Measurements from ENCODE around the gene REPS1.

REPS1 gene

GRCh38 chr6:138970856-138971425 lies 17.1 kb downstream of the REPS1 start:
- no peak for TF ChIP-seq CTCF (IDR thresholded peaks at IDR 0.05; ENCODE audit: low read depth, low read length, missing control alignments)
- DNase-seq (ENCODE audit: low read depth), result no peak
- no peak overlapping the region for H3K4me3 ChIP-seq (ENCODE audit: low read depth, low read length)

- H3K4me3 ChIP-seq (ENCODE audit: low read depth, low read length), result no peak overlapping the region
- DNase-seq (ENCODE audit: low read depth), result no peak
- TF ChIP-seq CTCF (IDR thresholded peaks at IDR 0.05; ENCODE audit: low read depth, low read length, missing control alignments), result no peak
Measured at GRCh38 chr6:138970159-138970558, 17.9 kb downstream of the REPS1 start.

GRCh38 chr6:138966870-138967269 lies 21.2 kb downstream of the REPS1 start:
- no peak for DNase-seq (ENCODE audit: low read depth)
- no peak overlapping the region for H3K4me3 ChIP-seq (ENCODE audit: low read depth, low read length)
- TF ChIP-seq CTCF (IDR thresholded peaks at IDR 0.05; ENCODE audit: low read depth, low read length, missing control alignments), result no peak

GRCh38 chr6:138965971-138966370 lies 22.1 kb downstream of the REPS1 start:
- DNase-seq (ENCODE audit: low read depth), result no peak
- no peak overlapping the region for H3K4me3 ChIP-seq (ENCODE audit: low read depth, low read length)
- TF ChIP-seq CTCF (IDR thresholded peaks at IDR 0.05; ENCODE audit: low read depth, low read length, missing control alignments), result no peak

- no peak for TF ChIP-seq CTCF (IDR thresholded peaks at IDR 0.05; ENCODE audit: low read depth, low read length, missing control alignments)
- DNase-seq (ENCODE audit: low read depth), result no peak
Measured at GRCh38 chr6:138965291-138965874, 22.7 kb downstream of the REPS1 start.

GRCh38 chr6:138964012-138964411 lies 24.0 kb downstream of the REPS1 start:
- no peak overlapping the region for H3K4me3 ChIP-seq (ENCODE audit: low read depth, low read length)
- DNase-seq (ENCODE audit: low read depth), result no peak
- no peak for TF ChIP-seq CTCF (IDR thresholded peaks at IDR 0.05; ENCODE audit: low read depth, low read length, missing control alignments)

More at GRCh38 chr6:138965291-138965874, 22.7 kb downstream of the REPS1 start:
- no peak overlapping the region for H3K4me3 ChIP-seq (ENCODE audit: low read depth, low read length)

GRCh38 chr6:138963531-138963930 lies 24.5 kb downstream of the REPS1 start:
- no peak overlapping the region for H3K4me3 ChIP-seq (ENCODE audit: low read depth, low read length)
- DNase-seq (ENCODE audit: low read depth), result no peak
- no peak for TF ChIP-seq CTCF (IDR thresholded peaks at IDR 0.05; ENCODE audit: low read depth, low read length, missing control alignments)

All from GM12864 (cell line).